Cardiac fibroblast (primary cell): ENCODE data around the gene ZBTB38.

Experiments used
- DNase-seq, 2 donors: peaks; one replicate each; pipeline versions ENCODE4 v3.0.0 to v3.0.0-alpha.2; 2010; ENCODE audit warnings: low read depth in 2 of 2
- H3K4me3 ChIP-seq, 2 donors: replicated peaks in 1 of 2; 1 replicate in 1 of 2; 2 replicates in 1 of 2; pipeline ENCODE4 v1.5.1; 2011; ENCODE audit warnings: low read depth in 2 of 2, low read length in 2 of 2, mild to moderate bottlenecking in 2 of 2, moderate library complexity in 1 of 2
- CTCF ChIP-seq: IDR thresholded peaks from one replicate; pipeline ENCODE4 v1.5.1; 2011; ENCODE audit warnings: low read depth, mild to moderate bottlenecking, low read length, inconsistent platforms

ZBTB38 gene

GRCh38 chr3:141393735-141394076, 25.4 kb downstream of the ZBTB38 start:
- DNase-seq: no peak
- H3K4me3 ChIP-seq: no peak overlapping the region
- no peak for TF ChIP-seq CTCF

DNA sequence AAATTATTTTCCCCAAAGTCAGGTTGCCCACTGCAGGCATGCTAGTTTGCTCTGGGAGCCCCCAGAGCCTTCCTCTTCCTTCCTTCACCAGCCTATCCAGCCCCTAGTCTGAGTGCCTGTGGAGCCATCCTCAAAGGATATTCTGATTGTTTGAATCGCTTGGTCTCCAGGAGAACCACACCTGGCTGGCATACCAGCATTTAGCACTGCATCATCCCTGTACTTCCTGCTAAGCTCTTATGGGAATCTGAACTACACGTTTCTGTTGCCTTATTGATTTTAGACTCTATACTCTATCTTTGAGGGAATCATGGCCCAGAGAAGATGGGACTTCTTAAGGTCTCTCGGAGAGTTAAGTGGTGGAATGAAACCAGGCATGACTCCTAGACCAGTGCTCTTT, 26.3 kb downstream of the ZBTB38 start:
- no peak for DNase-seq
- TF ChIP-seq CTCF: no peak
- H3K4me3 ChIP-seq: no peak overlapping the region

- DNase-seq: no peak
- no peak overlapping the region for H3K4me3 ChIP-seq
- no peak for TF ChIP-seq CTCF
These were observed 26.8 kb downstream of the ZBTB38 start for GRCh38 chr3:141395005-141395589.

DNA sequence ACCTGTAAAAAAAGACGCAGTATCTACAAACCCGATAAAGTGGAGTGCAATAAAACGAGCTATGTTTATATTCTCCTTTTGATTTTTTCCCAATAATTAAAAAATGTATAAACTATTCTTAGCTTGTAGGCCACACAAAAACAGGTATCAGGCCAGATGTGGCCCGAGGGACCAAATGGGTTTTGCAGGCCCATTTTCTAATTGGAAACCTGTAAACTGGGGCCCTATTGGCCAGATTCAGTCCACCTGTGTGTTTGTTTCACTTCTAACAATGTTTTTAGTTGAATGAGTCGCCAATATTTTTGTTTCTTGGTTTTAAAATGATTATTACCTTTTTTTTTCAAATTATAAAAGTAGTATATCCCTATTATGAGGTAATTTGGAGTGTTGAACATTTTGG, 29.7 kb downstream of the ZBTB38 start:
- H3K4me3 ChIP-seq: no peak overlapping the region
- TF ChIP-seq CTCF: no peak
- no peak for DNase-seq

DNA sequence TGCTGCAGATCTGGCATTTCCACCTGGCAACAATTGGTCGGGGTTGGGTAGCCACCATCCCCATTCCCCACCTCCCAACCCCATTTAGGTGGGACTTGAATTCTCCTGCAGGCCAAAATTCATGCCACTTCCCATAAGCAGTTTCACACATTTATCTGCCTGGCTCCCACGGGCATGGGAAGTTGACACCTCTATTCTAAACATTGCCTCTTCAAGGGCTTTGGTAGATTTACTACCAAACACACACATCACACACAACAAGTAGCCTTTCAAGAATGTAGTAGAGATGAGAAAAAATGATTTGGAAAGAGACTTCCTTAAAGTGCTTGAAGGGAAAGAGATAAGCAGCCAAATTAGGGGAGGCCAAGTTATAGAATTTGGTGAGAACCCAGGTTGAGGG, 30.9 kb downstream of the ZBTB38 start:
- DNase-seq: no peak
- no peak overlapping the region for H3K4me3 ChIP-seq
- no peak for TF ChIP-seq CTCF

GRCh38 chr3:141400073-141400971, 32.0 kb downstream of the ZBTB38 start:
- peak; percentile 51 to 56 for DNase-seq
- TF ChIP-seq CTCF: no peak
- no peak overlapping the region for H3K4me3 ChIP-seq
